ENCODE data around the gene MLST8.
"Not testable (repeated sequence)": the region's sequence is repeated elsewhere in the genome, so short reads cannot be mapped to it uniquely, and the experiment has no call there.

Gene MLST8

GRCh38 chr16:2256531-2257140 lies 51.4 kb downstream of the MLST8 start:
- DNase-seq (ENCODE audit: extremely low read depth, insufficient read length) = no peak
- TF ChIP-seq CTCF (IDR thresholded peaks at IDR 0.05; ENCODE audit: insufficient read depth, low read length, poor library complexity, severe bottlenecking) = no peak
- Histone ChIP-seq H3K27me3 (replicated peaks; ENCODE audit: control insufficient read depth, insufficient read depth, low read length) (no peaks in the 10 kb centered on the region), H3K4me3 (replicated peaks; ENCODE audit: low read depth, low read length) (no peak overlapping the region), H3K36me3 (ENCODE audit: control insufficient read depth, insufficient read depth, low read length) (peaks cover 34% of the 10 kb centered on the region)

- TF ChIP-seq CTCF (IDR thresholded peaks at IDR 0.05; ENCODE audit: insufficient read depth, low read length, poor library complexity, severe bottlenecking) = no peak
- Histone ChIP-seq H3K27me3 (replicated peaks; ENCODE audit: control insufficient read depth, insufficient read depth, low read length) (no peaks in the 10 kb centered on the region), H3K4me3 (replicated peaks; ENCODE audit: low read depth, low read length) (no peak overlapping the region), H3K36me3 (ENCODE audit: control insufficient read depth, insufficient read depth, low read length) (peaks cover 42% of the 10 kb centered on the region)
- no peak for DNase-seq (ENCODE audit: extremely low read depth, insufficient read length)
Observed at GRCh38 chr16:2257726-2258125, 52.5 kb downstream of the MLST8 start.

DNA sequence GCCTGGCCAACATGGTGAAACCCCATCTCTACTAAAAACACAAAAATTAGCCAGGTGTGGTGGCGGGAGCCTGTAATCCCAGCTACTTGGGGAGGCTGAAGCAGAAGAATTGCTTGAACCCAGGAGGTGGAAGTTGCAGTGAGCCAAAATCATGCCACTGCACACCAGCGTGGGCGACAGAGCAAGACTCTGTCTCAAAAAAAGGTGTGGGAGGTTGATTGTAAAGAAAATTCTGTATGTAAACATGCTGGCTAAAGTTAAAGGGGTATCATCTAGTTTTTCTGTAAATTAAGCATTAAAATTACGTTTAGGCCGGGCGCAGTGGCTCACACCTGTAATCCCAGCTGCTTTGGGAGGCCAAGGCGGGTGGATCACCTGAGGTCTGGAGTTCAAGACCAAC lies 53.3 kb downstream of the MLST8 start:
- not testable (repeated sequence) for H3K27me3 ChIP-seq (replicated peaks; ENCODE audit: control insufficient read depth, insufficient read depth, low read length); H3K4me3 ChIP-seq (replicated peaks; ENCODE audit: low read depth, low read length); DNase-seq (ENCODE audit: extremely low read depth, insufficient read length)
- peaks cover 44% of the 10 kb centered on the region for H3K36me3 ChIP-seq (ENCODE audit: control insufficient read depth, insufficient read depth, low read length)
